ENCODE data around the gene RRP36.

GRCh38 chr6:43033496-43034189 lies 12.2 kb downstream of the RRP36 start:
- no peak for TF ChIP-seq POLR2A (IDR thresholded peaks at IDR 0.05)
- no peak for TF ChIP-seq CTCF (IDR thresholded peaks at IDR 0.05)
